Midbrain (tissue), 1 donor: ENCODE data around the gene UGT1A10.

Experiments
- DNase-seq: peaks from one replicate; lab custom pipeline; 2025; lab: John Stamatoyannopoulos, UW

UGT1A10 gene

GRCh38 chr2:233822101-233822771 is 186.0 kb downstream of the UGT1A10 start:
- no peak for DNase-seq
